Measurements from ENCODE around the gene STARD13. TPM values are rescaled to one million over a fixed set of nuclear protein-coding genes. Genes with fewer than 3 reads are reported as not detected.

The STARD13 gene
- total and polyA plus RNA-seq, 2 donors (not counting 1 experiment from before 2014, with no cell fraction given), result 0.06 to 0.22 TPM

DNA sequence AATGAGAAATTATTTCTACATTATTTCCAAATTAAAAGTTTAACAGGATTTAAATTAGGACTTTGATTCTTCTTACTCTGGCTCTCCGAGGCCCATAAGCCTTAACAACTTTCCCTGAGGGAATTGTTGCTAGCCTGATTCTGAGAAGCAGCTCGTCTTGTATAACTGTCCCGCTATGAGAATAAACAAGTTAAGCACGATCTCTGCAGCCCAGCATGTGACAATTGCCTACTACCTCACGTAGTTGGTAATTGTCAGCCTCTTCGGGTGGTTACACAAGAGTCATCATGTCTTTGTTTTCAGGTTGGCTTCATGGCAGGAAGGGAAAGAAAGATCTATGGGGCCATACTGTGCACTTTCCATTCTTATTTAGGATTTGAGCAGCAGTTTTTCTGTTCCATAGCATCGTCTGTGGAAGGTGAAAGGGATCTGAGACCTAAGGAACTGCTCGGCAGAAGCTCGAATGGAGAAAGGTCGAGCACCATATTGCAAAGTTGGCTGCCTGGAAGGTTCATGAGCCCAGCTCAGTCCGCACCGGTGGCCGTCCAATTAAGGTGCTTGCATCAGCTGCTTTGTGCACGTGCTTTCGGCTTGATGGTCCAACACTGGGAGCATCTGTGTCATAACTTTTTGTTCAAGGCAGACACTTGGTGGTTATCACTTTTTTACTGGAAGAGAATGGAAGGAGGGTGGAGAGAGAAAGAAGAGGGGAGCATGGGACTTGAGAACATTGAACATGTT is 1.8 kb upstream of the STARD13 start:
- TF ChIP-seq, protein P1, sequence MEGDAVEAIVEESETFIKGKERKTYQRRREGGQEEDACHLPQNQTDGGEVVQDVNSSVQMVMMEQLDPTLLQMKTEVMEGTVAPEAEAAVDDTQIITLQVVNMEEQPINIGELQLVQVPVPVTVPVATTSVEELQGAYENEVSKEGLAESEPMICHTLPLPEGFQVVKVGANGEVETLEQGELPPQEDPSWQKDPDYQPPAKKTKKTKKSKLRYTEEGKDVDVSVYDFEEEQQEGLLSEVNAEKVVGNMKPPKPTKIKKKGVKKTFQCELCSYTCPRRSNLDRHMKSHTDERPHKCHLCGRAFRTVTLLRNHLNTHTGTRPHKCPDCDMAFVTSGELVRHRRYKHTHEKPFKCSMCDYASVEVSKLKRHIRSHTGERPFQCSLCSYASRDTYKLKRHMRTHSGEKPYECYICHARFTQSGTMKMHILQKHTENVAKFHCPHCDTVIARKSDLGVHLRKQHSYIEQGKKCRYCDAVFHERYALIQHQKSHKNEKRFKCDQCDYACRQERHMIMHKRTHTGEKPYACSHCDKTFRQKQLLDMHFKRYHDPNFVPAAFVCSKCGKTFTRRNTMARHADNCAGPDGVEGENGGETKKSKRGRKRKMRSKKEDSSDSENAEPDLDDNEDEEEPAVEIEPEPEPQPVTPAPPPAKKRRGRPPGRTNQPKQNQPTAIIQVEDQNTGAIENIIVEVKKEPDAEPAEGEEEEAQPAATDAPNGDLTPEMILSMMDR (IDR thresholded peaks at IDR 0.05), result no peak
- no peak for TF ChIP-seq EZH2 (IDR thresholded peaks at IDR 0.05; ENCODE audit: borderline replicate concordance, insufficient read depth, low read depth, low read length, poor library complexity, severe bottlenecking)
- Histone ChIP-seq H3K27ac (ENCODE audit: low read length in 2 of 2) (no peak overlapping the region), H2AFZ (ENCODE audit: insufficient read depth, low read depth, low read length, poor library complexity, severe bottlenecking) (no peak overlapping the region), H4K20me1 (ENCODE audit: control insufficient read depth, insufficient read depth, low read length, poor library complexity, severe bottlenecking) (no peaks in the 10 kb centered on the region), H3K79me2 (ENCODE audit: control insufficient read depth, insufficient read depth, low read length) (no peaks in the 10 kb centered on the region), H3K4me1 (ENCODE audit: control insufficient read depth in 2 of 2, insufficient read depth in 2 of 2, low read length in 2 of 2) (peaks cover 11 to 15% of the 10 kb centered on the region in 2 donors), H3K9ac (ENCODE audit: low read length) (no peak overlapping the region), H3K27me3 (replicated peaks in 1 of 4; ENCODE audit: control extremely low read depth in 1 of 4, control insufficient read depth in 3 of 4, insufficient read depth in 4 of 4, low read length in 3 of 4) (peaks cover 0 to 22% (median 19%) of the 10 kb centered on the region in 4 experiments), H3K4me3 (ENCODE audit: control extremely low read depth in 1 of 5, extremely low read depth in 1 of 5, insufficient read depth in 1 of 5, low read depth in 2 of 5, low read length in 4 of 5) (no peak overlapping the region), H3K36me3 (replicated peaks in 1 of 2; ENCODE audit: control extremely low read depth in 1 of 2, control insufficient read depth in 1 of 2, extremely low read depth in 1 of 2, insufficient read depth in 2 of 2, low read length in 1 of 2) (no peaks in the 10 kb centered on the region), H3K4me2 (replicated peaks; ENCODE audit: low read depth, low read length, poor library complexity, severe bottlenecking) (no peak overlapping the region), H3K9me3 (ENCODE audit: control extremely low read depth in 1 of 3, control insufficient read depth in 2 of 3, insufficient read depth in 1 of 3, low read length in 2 of 3) (no peaks in the 10 kb centered on the region)
- DNase-seq, result no peak
- POLR2A ChIA-PET, result no interaction called here
- Mint-ChIP-seq H3K4me3 (no peak overlapping the region), H3K27me3 (peaks cover 51% of the 10 kb centered on the region), H3K9me3 (ENCODE audit: insufficient read depth) (no peaks in the 10 kb centered on the region), H3K4me1 (peaks cover 19% of the 10 kb centered on the region), H3K27ac (no peak overlapping the region)
- no peak for ATAC-seq (ENCODE audit: low read depth)
- 89% methylated on average over 15 of the region's 15 CpGs for WGBS (ENCODE audit: insufficient coverage)
- intact Hi-C loops (cut with micrococcal nuclease), result no loop called here
- CTCF ChIA-PET, result no interaction called here

DNA sequence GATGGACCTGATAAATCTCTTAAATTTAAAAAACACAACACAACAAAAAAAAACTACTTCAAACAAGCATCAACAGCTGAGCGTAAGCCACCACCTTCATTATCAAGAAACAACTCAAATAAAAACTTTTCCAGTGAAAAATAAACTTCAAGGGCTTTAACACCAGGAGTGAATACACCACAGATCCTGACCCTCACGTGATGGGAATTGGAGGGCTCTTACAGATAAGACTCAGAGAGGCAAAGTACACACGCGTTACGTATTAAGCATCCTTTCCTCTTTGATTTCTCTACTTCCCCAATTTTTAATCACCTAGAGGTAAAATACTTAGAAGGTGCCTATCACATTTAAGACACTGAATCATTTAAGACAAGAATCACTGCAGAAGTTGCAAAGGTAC is 573 bp upstream of the STARD13 start:
- no peak overlapping the region for H3K27ac Mint-ChIP-seq
- peaks cover 19% of the 10 kb centered on the region for H3K4me1 Mint-ChIP-seq
- Histone ChIP-seq H3K4me2 (replicated peaks; ENCODE audit: low read depth, low read length, poor library complexity, severe bottlenecking) (peak overlapping the region; percentile 73), H2AFZ (ENCODE audit: insufficient read depth, low read depth, low read length, poor library complexity, severe bottlenecking) (peak overlapping the region; percentile 66), H4K20me1 (ENCODE audit: control insufficient read depth, insufficient read depth, low read length, poor library complexity, severe bottlenecking) (no peaks in the 10 kb centered on the region), H3K9ac (ENCODE audit: low read length) (peak overlapping the region; percentile 67), H3K4me3 (ENCODE audit: control extremely low read depth in 1 of 5, extremely low read depth in 1 of 5, insufficient read depth in 1 of 5, low read depth in 2 of 5, low read length in 4 of 5) (peak overlapping the region; percentile 31 to 53 (median 46)), H3K9me3 (ENCODE audit: control extremely low read depth in 1 of 3, control insufficient read depth in 2 of 3, insufficient read depth in 1 of 3, low read length in 2 of 3) (no peaks in the 10 kb centered on the region), H3K36me3 (replicated peaks in 1 of 2; ENCODE audit: control extremely low read depth in 1 of 2, control insufficient read depth in 1 of 2, extremely low read depth in 1 of 2, insufficient read depth in 2 of 2, low read length in 1 of 2) (no peaks in the 10 kb centered on the region), H3K79me2 (ENCODE audit: control insufficient read depth, insufficient read depth, low read length) (no peaks in the 10 kb centered on the region), H3K27me3 (replicated peaks in 1 of 4; ENCODE audit: control extremely low read depth in 1 of 4, control insufficient read depth in 3 of 4, insufficient read depth in 4 of 4, low read length in 3 of 4) (peaks cover 0 to 22% (median 19%) of the 10 kb centered on the region in 4 experiments), H3K4me1 (ENCODE audit: control insufficient read depth in 2 of 2, insufficient read depth in 2 of 2, low read length in 2 of 2) (peaks cover 11 to 15% of the 10 kb centered on the region in 2 donors), H3K27ac (ENCODE audit: low read length in 2 of 2) (no peak overlapping the region)
- H3K9me3 Mint-ChIP-seq (ENCODE audit: insufficient read depth), result no peaks in the 10 kb centered on the region
- peaks cover 61% of the 10 kb centered on the region for H3K27me3 Mint-ChIP-seq
- peak; percentile 16 for DNase-seq
- intact Hi-C loops (cut with micrococcal nuclease), result no loop called here
- peak overlapping the region; percentile 86 for H3K4me3 Mint-ChIP-seq
- ChIA-PET CTCF (no interaction called here), POLR2A (no interaction called here)
- TF ChIP-seq EZH2 (IDR thresholded peaks at IDR 0.05; ENCODE audit: borderline replicate concordance, insufficient read depth, low read depth, low read length, poor library complexity, severe bottlenecking), result no peak
- TF ChIP-seq, protein P1 (IDR thresholded peaks at IDR 0.05), result no peak
- no peak for ATAC-seq (ENCODE audit: low read depth)
- no CpG with 5 or more reads among the region's 5 CpGs for WGBS (ENCODE audit: insufficient coverage)

All from B cell (primary cell).